Panc1 (cell line): ENCODE results near the gene RAB7A. TPM values are rescaled to one million over a fixed set of nuclear protein-coding genes. Genes with fewer than 3 reads are reported as not detected.

Experiments used
- ATAC-seq: fragments of 200-7000 bp; cut with Tn5 transposase; 2 replicates; pipeline ENCODE4 v1.9.1; 2020; ENCODE audit warnings: mild to moderate bottlenecking, moderate library complexity
- BruUV-seq: library from RNA; stranded (reverse); fragments of 400-500 nt; replicated peaks from 2 replicates; lab custom pipeline; 2021; lab: Mats Ljungman, UMichigan
- CTCF ChIA-PET: fragments of 300-600 bp; sonication (Branson Sonifier 250); formaldehyde crosslinking; loops from one replicate; lab custom pipeline; 2022; ENCODE audit warnings: antibody characterized with exemption; lab: Charles Lee
- POLR2A ChIA-PET: fragments of 300-600 bp; sonication (Branson Sonifier 250); formaldehyde crosslinking; loops from one replicate; lab custom pipeline; 2022; ENCODE audit warnings: antibody characterized with exemption; lab: Charles Lee
- DNase-seq: peaks from one replicate; pipeline ENCODE4 v3.0.0-alpha.2; 2010; ENCODE audit warnings: low read depth, low spot score
- H3K27ac ChIP-seq: 2 replicates; pipeline ENCODE4 v1.5.1; 2011; ENCODE audit warnings: mild to moderate bottlenecking, low read length, inconsistent platforms
- H3K27me3 ChIP-seq: fragments of 200-500 bp; sonication (Bioruptor generic); 2 replicates; pipeline ENCODE4 v1.6.0; 2014; ENCODE audit warnings: low read length, inconsistent platforms; ENCODE audit not compliant: control insufficient read depth, insufficient read depth
- H3K36me3 ChIP-seq: fragments of 200-500 bp; sonication (Bioruptor generic); 2 replicates; pipeline ENCODE4 v1.5.1; 2014; ENCODE audit warnings: inconsistent platforms, mild to moderate bottlenecking, low read length, moderate library complexity; ENCODE audit not compliant: control insufficient read depth, insufficient read depth
- H3K4me1 ChIP-seq: 2 replicates; pipeline ENCODE4 v1.5.1; 2011; ENCODE audit warnings: inconsistent platforms, mild to moderate bottlenecking, low read length, moderate library complexity; ENCODE audit not compliant: control insufficient read depth, insufficient read depth
- H3K4me3 ChIP-seq, 2 experiments: 2 replicates each; pipeline ENCODE4 v1.5.1; 2011 to 2012; ENCODE audit warnings: low read depth in 2 of 2, low read length in 2 of 2, mild to moderate bottlenecking in 2 of 2, inconsistent platforms in 1 of 2, moderate library complexity in 1 of 2
- H3K9me3 ChIP-seq: fragments of 200-500 bp; sonication (Bioruptor generic); 2 replicates; pipeline ENCODE4 v1.5.1; 2014; ENCODE audit warnings: low read depth, mild to moderate bottlenecking, inconsistent platforms, low read length, moderate library complexity; ENCODE audit not compliant: control insufficient read depth, insufficient read depth
- POLR2AphosphoS5 ChIP-seq: IDR thresholded peaks from 2 replicates; pipeline ENCODE4 v1.6.1; 2012; ENCODE audit warnings: mild to moderate bottlenecking, low read depth, low read length, moderate library complexity
- REST ChIP-seq, 2 experiments: IDR thresholded peaks; 2 replicates each; pipeline ENCODE4 v1.6.1; 2011 to 2012; ENCODE audit warnings: low read depth in 2 of 2, control low read depth in 1 of 2, low read length in 1 of 2, mild to moderate bottlenecking in 1 of 2, moderate library complexity in 1 of 2; ENCODE audit not compliant: insufficient read depth in 1 of 2
- SIN3A ChIP-seq: IDR thresholded peaks from 2 replicates; pipeline ENCODE4 v1.6.1; 2012; ENCODE audit warnings: low read depth, mild to moderate bottlenecking, low read length, moderate library complexity, borderline replicate concordance; ENCODE audit not compliant: insufficient read depth
- TCF7L2 ChIP-seq: IDR thresholded peaks from 2 replicates; pipeline ENCODE4 v1.6.1; 2011; ENCODE audit warnings: mild to moderate bottlenecking, low read depth, low read length, inconsistent platforms
- in situ Hi-C: cut with HindIII; loops from 2 replicates; pipeline ENCODE4 v1.10.0; 2016; ENCODE audit warnings: low sequenced_read_pairs, low pct_unique_long_range_greater_than_20kb
- intact Hi-C: fragments of 100-400 bp; cut with micrococcal nuclease; formaldehyde crosslinking; loops from one replicate; pipeline ENCODE4 v1.10.0; 2022; ENCODE audit not compliant: unreplicated experiment
- total RNA-seq: library from RNA; stranded (reverse); gene quantifications from one replicate; pipeline ENCODE4 v1.2.1, GENCODE V29; 2021; ENCODE audit not compliant: unreplicated experiment
- TF ChIP-seq, protein P1 (sequence below): fragments of 450-650 bp; IDR thresholded peaks from 2 replicates; pipeline ENCODE4 v1.5.1; 2017; ENCODE audit warnings: mild to moderate bottlenecking

RAB7A gene
- total RNA-seq, 1 experiment from 2014 or later = 386 TPM

DNA sequence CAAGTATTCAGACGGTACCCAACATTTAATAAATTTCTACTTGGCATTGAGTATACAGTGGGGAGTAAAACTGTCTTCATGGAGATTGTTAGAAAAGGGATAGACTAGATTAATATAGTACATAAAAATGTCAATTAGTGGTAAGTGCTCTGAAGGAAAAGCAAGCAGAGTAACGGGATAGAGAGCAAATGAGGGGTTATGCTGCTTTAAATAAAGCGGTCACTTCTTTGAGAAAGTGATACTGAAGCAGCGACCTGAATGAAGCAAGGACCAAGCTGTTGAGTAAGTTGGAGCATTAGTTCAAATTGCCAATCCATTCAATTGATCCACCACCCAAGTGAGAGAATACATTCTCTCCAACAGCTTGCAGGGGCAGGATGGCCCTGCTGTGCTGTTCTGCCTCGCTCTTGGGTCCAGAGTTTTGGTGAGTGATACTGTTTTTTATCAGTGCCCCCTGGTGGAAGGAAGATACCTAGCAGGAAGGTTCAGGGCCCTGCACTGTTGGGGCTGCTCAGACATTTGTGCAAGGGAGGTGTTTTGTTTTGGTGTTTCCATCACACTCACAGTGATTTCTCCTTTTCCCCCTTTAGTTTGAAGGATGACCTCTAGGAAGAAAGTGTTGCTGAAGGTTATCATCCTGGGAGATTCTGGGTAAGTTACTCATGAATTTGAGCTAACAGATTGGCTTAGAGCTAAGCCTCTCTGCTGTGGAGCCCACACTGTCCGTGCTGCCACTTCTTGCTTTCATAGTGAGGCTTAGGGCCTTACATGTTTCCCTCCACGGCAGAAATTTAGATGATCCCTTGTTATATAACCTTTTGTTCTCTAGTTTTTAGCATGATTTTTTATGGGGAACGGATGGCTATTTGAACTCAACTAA lies 69.0 kb downstream of the RAB7A start:
- in situ Hi-C loops = loop anchor here (5.0 kb wide), 2 partner anchors 57 to 58 kb away; no protein-coding TSS in a partner anchor
- POLR2A ChIA-PET = interaction anchor here (0.9 kb wide), 1 partner anchor 114 kb away, joined by 3 read pairs; no protein-coding TSS in a partner anchor

GRCh38 chr3:128799653-128800052 lies 73.7 kb downstream of the RAB7A start:
- intact Hi-C loops = no loop called here
- peaks cover 29% of the 10 kb centered on the region for H3K36me3 ChIP-seq
- no TSS peak for BruUV-seq
- DNase-seq = no peak
- in situ Hi-C loops = loop anchor here (5.0 kb wide), 2 partner anchors 53 to 62 kb away; no protein-coding TSS in a partner anchor
- no peak for ATAC-seq
- H3K9me3 ChIP-seq = no peaks in the 10 kb centered on the region
- CTCF ChIA-PET = interaction anchor here (0.6 kb wide), 1 partner anchor 674 kb away, joined by 3 read pairs; no protein-coding TSS in a partner anchor
- H3K27me3 ChIP-seq = no peaks in the 10 kb centered on the region
- no peak for TF ChIP-seq TCF7L2
- peaks cover 18% of the 10 kb centered on the region for H3K4me1 ChIP-seq
- H3K27ac ChIP-seq = no peak overlapping the region
- H3K4me3 ChIP-seq = no peak overlapping the region
- POLR2A ChIA-PET = no interaction called here

More for the DNA sequence above, 69.0 kb downstream of the RAB7A start:
- CTCF ChIA-PET = interaction anchor here (0.6 to 1.7 kb wide), 3 partner anchors 115 to 189 kb away, joined by 3 to 13 read pairs (median 4); no protein-coding TSS in a partner anchor
- BruUV-seq = no TSS peak
- peaks cover 15% of the 10 kb centered on the region; the same call in 1 of the 2 replicates for H3K4me1 ChIP-seq
- H3K27me3 ChIP-seq = no peaks in the 10 kb centered on the region
- H3K27ac ChIP-seq = no peak overlapping the region; the same call in 1 of the 2 replicates
- no peak for TF ChIP-seq TCF7L2
- TF ChIP-seq, protein P1, sequence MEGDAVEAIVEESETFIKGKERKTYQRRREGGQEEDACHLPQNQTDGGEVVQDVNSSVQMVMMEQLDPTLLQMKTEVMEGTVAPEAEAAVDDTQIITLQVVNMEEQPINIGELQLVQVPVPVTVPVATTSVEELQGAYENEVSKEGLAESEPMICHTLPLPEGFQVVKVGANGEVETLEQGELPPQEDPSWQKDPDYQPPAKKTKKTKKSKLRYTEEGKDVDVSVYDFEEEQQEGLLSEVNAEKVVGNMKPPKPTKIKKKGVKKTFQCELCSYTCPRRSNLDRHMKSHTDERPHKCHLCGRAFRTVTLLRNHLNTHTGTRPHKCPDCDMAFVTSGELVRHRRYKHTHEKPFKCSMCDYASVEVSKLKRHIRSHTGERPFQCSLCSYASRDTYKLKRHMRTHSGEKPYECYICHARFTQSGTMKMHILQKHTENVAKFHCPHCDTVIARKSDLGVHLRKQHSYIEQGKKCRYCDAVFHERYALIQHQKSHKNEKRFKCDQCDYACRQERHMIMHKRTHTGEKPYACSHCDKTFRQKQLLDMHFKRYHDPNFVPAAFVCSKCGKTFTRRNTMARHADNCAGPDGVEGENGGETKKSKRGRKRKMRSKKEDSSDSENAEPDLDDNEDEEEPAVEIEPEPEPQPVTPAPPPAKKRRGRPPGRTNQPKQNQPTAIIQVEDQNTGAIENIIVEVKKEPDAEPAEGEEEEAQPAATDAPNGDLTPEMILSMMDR = peak; percentile 91
- intact Hi-C loops = loop anchor here (5.0 kb wide), 1 partner anchor 113 kb away; no protein-coding TSS in a partner anchor
- H3K4me3 ChIP-seq = no peak overlapping the region
- peaks cover 27% of the 10 kb centered on the region for H3K36me3 ChIP-seq
- DNase-seq = peak; percentile 54
- peak; percentile 97 for ATAC-seq
- no peaks in the 10 kb centered on the region for H3K9me3 ChIP-seq

- CTCF ChIA-PET = no interaction called here
Observed at GRCh38 chr3:128800241-128801187, 74.5 kb downstream of the RAB7A start.

More at GRCh38 chr3:128800241-128801187, 74.5 kb downstream of the RAB7A start:
- BruUV-seq = no TSS peak
- POLR2A ChIA-PET = interaction anchor here (0.5 kb wide), 1 partner anchor 64 kb away, joined by 5 read pairs; no protein-coding TSS in a partner anchor
- Histone ChIP-seq H3K4me3 (no peak overlapping the region), H3K27me3 (no peaks in the 10 kb centered on the region), H3K4me1 (peaks cover 17% of the 10 kb centered on the region), H3K9me3 (no peaks in the 10 kb centered on the region), H3K27ac (no peak overlapping the region), H3K36me3 (peaks cover 29% of the 10 kb centered on the region)
- ATAC-seq = no peak
- intact Hi-C loops (no loop called here), in situ Hi-C loops (no loop called here)
- TF ChIP-seq POLR2AphosphoS5 (no peak), REST (IDR thresholded peaks at IDR 0.05; ENCODE audit: insufficient read depth in 1 of 2, low read depth in 2 of 2, low read length in 1 of 2) (no peak), SIN3A (no peak), TCF7L2 (no peak)
- TF ChIP-seq, protein P1 = no peak
- no peak for DNase-seq
